ENCODE data around the gene PNPLA6.

PNPLA6 gene

DNA sequence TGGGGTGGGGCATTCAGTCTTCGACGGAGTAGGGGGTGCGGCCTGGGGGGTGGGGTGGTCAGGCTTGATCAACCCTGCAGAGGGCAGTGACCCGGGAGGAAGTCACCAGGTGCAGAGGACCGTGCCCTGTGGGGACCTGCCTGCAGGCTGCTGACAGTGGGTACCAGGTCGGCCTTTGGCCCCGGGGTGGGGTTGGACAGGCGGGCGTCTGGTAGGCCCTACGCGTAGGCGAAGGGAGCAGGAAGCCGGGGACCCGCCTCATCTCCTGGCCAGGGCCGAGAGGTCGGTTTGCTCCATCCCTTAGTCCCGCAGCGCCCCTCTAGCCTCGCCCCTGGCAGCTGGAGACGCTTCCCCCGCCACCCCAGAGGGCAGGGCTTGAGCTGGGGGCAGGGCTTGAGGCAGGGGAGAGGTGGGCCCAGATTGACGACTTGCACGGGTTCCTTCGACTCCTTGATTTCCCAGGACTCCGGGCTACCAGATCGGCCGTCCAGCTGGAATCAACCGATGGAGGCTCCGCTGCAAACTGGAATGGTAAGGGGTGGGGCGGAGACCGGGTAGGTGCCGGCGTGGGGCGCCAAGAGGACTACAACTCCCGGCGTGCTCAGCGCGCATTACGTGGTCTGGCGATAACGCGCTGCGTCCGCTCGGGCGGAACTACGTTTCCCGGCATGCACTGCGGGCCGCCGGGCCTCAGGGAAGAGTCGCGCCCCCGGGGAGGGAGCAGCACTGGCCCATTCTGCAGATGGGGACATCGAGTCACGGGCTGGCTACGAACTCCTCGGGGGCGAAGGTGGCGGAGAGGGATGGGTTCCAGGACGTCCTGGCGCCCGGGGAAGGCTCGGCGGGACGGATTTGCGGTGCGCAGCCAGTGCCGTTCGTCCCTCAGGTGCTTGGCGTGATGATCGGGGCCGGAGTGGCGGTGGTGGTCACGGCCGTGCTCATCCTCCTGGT is at the start of gene PNPLA6:
PNPLA6 (plus strand) TSS at position 671 of the 951 bp plus-strand sequence; CDS start at position 743, 72 bp downstream.
- DNase-seq, result peak; percentile 81 to 92

DNA sequence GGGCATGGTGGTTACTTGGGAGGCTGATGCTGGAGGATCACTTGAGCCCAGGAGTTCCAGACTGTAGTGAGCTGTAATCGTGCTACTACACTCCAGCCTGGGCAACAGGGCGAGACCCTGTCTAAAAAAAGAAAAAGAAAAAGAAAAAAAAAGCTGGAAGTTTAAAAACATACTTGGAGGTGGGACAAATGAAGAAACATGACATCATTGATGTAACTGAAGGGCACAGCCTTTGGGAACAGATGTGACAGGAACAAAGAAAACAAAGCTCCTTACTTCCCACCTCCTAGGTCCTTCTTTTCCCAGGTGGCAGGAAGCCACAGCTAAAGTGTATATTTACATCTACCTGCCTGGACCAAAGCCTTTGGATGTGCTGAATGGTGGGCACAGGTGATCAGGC is 48.6 kb upstream of the PNPLA6 start:
- DNase-seq, result no peak

DNA sequence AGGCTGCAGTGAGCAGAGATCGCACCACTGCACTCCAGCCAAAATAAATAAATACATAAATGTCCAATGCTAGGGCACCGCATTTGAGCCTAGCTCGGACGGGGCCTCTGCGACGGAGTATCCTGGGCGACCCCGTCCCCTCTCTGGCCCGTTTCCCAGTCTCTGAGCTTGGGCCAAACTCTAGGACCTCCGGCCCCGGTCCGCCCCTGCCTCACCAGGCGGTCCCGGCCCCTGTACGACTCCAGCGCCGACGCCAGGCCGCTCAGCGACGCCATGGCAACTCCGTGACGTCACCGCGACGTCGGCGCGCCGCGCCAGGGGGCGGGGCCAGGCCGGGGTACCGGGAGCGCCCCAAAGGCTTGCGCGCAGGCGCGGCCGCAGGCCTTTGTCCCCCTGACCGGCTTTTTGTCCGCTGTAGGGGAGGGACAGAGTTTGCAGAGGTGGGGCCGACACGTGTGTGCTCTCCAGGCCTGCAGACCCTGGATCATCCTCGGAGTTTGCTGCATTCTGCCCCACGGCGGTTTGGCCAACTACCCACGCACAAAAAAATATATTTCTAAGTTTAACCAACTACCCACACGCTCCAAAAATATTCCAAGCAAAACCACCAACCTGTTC is 46.7 kb upstream of the PNPLA6 start, which contains the start of gene PEX11G:
PEX11G (minus strand) TSS at position 300 of the 618 bp plus-strand sequence; CDS start at position 275, 25 bp downstream.
- peak; percentile 87 to 88 for DNase-seq

DNA sequence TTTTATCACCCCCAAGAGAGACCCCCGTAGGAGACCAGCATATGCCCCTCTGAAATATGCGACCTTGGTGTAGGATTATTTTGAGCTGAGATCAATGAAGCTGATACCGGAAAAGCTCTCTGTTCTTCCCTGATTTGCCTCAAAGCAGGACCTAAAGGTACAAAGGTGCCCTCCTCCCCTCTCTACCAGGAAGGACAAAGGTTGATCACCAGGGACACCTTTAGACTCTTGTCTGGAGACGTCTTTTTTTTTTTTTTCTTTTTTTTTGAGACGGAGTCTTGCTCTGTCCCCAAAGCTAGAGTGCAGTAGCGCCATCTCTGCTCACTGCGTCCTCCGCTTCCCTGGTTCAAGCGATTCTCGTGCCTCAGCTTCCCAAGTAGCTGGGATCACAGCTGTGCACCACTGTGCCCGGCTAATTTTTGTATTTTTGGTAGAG is 45.9 kb upstream of the PNPLA6 start:
- DNase-seq, result no peak

DNA sequence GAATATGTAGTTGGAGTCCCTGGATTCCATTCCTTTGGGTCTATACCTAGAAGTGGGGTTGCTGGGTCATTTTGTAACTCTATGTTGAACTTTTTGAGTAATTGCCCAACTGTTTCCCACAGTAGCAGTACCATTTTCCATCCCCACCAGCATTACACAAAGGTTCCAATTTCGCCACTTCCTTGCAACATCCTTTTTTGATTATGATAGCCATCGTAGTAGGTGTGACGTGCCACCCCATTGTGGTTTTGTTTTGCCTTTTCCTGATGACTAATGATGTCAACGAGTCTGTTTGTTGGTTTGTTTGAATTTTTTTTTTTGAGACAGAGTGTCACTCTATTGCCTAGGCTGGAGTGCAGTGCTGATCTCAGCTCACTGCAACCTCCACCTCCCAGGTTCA is 43.4 kb upstream of the PNPLA6 start:
- DNase-seq, result no peak

DNA sequence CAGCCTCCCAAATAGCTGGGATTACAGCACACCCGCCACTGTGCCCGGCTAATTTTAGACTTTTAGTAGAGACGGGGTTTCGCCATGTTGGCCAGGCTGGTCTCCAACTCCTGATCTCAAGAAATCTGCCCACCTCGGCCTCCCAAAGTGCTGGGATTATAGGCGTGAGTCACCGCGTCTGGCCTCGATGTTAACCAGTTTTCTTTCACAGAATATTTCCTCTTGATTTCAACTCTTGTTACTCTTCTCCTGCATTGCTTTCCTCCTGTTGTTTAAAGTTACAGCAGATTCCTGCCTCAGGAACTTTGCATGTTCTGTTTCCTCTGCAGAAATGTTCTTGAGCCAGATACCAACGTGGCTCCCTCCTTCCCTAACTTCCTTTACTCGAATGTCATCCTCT is 43.0 kb upstream of the PNPLA6 start:
- no peak for DNase-seq

DNA sequence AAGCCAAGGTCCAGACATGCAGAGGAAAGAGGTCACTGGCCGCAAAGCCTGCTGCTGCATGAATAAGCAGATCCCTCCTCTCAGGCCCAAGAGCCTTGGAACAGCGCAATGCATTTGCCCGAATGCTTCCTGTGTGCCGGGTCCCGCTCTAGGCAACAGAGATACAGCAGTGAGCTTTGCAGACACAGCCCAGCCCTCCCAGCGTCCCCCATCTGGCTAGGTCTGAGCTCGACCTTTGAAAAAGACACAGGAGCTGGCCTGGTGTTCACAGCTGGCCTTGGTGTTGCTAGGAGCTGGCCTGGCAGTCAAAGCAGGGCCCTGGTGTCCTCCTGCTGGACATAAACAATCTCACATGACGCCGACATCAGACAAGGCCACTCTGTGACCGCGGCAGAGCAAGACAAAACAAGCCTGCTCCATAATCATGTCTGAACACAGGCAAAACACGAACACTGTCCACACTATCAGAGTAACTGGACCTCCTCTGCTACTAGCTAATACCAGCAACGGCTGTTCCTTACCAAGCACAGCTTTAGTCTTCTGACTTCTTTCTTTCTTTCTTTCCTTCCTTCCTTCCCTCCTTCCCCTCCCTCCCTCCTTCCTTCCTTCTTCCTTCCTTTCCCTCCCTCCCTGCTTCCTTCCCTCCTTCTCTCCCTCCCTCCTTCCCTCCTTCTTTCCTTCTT is 41.0 kb upstream of the PNPLA6 start:
- DNase-seq, result peak; percentile 48 to 67

DNA sequence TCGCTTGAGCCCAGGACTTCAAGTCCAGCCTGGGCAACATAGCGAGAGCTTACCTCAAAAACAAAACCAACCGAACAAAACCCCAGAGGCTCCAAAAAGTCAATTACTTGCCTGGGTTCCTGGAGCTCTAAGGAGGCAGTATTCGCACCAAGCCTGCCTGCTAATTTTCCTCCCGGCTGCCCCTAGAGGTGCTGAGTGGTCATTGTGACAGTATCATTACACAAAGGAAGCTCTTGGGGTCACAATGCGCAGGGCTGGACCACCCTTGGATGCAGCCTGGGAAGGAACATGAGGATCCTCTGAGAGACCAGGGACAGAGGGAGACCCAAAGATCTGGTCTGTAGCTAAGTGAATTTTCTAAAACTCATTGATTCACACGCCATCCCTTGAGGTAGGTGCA is 38.2 kb upstream of the PNPLA6 start:
- DNase-seq, result peak in 1 of 2 experiments; percentile 29

DNA sequence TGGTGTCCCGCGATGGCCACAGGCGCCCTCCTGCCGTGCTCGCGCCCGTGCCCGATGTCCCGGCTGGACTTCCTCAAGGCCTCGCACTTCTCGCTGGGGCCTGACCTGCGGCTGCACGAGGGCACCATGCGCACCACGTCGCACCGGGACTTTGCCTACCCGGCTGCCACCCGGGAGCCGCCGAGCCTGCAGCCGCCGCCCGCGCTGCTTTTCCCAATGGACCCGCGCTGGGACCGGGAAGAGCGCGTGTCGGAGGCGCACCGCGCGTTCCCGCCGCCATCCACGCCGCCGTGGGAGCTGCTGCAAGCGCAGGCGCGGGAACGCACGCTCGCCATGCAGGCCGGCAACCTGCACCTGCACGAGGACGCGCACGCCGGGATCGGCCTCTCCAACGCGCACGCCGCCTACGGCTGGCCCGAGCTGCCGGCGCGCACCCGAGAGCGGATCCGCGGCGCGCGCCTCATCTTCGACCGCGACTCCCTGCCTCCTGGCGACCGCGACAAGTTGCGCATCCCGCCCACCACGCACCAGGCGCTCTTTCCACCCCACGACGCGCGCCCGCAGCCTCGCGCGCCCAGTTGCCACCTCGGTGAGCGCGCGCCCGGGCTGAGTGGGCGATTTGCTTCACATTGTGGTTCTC is 34.6 kb upstream of the PNPLA6 start:
- DNase-seq, result peak; percentile 67 to 81

DNA sequence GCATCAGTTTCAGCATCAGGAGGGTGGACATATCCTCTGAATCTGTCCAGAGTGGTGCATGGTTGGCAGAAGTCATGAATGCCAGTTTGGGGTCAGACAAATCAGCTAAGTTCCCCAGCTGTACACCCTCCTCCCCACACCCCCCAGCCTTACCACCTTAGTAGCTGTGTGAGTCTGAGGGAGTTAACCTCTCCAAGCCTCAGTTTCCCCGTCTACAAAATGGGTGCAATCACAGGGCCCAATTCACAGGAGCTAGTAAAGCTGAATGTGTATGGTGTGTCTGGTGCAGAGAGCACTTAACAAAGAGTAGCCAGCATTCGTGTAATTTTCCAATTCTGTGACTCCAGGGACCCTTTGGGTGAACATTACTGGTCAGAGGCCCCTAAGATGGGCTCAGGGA is 33.0 kb upstream of the PNPLA6 start:
- no peak for DNase-seq

DNA sequence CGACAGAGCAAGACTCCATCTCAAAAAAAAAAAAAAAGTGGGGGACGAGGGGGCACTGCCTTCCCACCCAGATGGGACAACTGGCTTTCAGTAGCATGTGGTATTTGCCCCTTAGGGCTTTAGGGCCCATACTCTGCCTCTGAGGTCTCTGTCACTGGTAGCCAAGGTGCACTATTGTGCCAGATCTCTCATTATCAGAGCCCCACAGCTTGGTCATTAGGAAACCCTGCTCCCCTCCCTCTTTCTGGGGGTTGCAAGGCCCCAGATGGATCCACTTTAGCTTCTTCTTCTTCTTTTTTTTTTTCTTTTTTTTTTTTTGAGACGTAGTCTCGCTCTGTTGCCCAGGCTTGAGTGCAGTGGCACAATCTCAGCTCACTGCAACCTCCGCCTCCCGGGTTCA is 30.8 kb upstream of the PNPLA6 start:
- no peak for DNase-seq

DNA sequence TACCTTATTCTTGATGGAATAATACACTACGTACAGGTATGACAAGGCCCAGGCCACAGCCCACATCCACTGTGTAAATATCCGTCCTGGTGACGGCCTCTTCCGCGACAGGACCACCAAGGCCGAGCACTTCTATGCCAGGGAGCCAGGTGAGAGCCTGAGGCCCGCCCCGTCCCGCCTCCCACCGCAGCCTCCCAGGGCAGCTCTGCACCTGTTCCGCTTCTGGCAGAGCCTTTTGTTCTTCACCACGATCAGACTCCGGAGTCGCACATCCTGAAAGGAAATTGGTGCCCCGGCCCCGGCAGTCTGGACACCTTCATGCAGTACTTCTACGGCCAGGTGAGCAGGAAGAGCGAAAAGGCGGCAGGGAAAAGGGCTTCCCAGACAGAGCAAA is 30.2 kb upstream of the PNPLA6 start:
- peak in 1 of 2 experiments; percentile 14 for DNase-seq

DNA sequence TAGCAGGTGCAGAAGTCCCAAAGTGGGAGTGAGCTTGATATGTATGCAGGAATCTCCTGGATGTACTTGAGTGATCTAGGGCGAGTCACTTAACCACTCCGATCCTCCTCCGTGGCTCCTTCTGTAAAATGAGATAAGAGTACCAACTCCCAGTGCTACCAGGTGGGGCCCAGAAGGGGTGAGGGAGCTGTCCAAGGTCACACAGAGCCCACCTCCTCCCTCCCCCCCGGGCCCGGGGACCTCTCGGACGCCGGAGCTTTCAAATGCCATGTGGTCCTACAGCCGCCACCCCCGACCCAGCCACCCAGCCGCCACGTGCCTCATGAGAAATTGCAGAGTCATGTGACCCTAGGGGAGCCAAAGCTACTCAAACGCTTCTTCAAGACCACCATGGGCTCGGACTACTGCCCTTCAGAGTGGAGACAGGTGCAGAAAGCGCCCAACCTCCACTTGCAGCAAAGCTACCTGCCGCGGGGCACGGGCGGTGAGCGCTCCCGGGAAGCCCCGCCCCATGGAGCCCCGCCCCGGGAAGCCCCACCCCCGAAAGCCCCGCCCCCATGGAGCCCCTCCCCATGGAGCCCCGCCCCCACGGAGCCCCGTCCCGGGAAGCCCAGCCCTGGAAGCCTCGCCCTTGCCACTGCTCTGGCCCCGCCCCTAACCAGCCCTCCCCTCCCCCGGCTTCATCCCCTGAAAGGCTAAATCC is 29.7 kb upstream of the PNPLA6 start:
- DNase-seq, result peak; percentile 47 to 67

DNA sequence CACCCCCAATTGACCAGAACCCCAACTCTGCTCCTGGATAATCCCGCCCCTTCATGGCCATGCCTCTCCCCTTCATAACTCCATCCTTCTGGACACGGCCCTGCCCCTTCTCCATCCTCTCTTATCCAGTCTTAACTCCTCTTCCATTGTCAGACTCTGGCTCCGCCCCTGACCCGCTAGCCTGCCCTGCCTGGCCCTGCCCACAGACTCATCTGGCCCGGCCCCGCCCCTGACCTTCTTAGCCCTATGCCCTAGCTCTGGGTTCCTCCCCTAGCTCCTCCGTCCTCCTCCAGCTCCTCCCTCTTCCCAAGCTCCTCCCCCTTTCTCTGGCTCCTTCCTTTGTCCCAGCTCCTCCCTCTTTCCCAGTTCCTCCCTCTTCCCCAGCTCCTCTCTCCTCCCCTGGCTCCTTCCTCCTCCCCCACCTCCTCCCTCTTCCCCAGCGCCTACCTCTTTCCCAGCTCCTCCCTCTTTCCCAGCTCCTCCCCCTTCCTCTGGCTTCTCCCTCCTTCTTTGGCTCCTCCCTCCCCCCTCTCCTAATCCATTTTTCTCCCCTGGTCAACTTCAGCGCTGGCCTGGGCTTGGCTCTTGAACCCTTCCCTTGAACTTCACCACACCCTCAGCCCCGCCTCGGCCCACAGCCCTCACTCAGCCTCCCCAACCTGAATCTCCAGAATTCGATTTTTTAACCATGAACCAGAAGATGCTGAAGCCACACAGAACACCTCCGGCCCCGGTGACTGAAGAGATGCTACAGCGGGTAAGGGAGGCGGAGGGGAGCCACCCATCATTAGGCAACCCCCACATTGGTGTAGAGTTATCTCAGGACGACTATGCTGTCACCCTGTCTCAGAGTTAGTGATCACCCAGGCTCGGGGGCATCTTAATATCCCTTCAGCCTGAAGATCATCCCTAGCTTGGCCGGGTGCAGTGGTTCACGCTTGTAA is 28.9 kb upstream of the PNPLA6 start:
- DNase-seq, result peak; percentile 82

DNA sequence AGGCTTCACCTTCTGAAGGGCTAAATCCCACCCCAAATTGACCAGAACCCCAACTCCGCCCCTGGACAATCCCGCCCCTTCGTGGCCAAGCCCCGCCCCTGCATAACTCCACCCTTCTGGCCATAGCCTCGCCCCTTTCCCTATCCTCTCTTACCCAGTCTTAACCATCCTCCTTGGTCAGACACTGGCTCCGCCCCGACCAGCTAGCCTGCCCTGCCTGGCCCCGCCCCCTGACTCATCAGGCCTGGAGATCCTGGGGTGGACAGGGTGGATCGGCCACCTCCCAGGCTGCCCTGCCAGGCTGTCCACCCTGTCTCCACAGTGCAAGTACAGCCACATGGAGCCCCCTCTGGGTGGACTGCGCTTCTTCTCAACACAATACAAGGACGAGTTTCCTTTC is 27.6 kb upstream of the PNPLA6 start:
- DNase-seq, result peak; percentile 65 to 82

DNA sequence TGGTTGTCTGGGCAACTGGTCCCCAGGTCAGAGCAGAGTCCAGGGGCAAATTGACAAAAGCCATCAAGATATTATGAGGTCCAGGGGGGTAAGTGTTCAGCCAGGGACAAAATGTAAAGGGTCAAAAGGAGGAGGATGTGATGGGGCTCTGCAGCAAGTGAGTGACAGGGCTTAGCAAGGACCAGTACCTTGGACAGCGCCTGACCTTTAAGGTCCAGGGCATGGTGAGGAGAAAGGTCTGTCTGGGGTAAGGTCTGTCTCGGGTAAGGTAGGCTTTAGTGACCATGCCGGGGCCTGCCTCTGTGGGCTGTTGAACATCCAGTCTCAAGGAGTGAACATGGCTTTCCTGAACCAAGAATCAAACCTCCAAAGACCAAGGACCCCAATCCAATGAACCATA is 25.9 kb upstream of the PNPLA6 start:
- no peak for DNase-seq

DNA sequence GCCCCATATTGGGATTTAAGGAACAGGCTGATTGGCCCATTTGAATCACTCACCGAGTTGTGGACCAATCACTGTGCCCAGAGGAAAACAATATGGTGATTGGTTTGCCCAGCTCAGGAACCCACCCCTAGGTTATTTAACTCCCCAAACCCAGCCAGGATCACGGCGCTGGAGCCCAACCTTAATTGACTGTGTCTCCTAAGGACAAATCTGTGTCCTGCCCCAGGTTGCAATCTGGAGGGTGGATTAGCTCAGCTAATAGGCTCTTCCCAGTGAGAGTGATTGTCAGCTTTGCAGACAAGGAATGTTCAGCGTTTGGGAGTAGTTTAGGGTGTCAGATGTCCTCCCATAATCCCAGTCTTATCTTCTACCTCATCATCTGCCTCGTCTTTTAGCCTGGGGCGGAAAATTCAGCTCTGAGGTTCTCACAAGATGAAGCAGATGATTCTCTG is 23.1 kb upstream of the PNPLA6 start:
- DNase-seq, result no peak

DNA sequence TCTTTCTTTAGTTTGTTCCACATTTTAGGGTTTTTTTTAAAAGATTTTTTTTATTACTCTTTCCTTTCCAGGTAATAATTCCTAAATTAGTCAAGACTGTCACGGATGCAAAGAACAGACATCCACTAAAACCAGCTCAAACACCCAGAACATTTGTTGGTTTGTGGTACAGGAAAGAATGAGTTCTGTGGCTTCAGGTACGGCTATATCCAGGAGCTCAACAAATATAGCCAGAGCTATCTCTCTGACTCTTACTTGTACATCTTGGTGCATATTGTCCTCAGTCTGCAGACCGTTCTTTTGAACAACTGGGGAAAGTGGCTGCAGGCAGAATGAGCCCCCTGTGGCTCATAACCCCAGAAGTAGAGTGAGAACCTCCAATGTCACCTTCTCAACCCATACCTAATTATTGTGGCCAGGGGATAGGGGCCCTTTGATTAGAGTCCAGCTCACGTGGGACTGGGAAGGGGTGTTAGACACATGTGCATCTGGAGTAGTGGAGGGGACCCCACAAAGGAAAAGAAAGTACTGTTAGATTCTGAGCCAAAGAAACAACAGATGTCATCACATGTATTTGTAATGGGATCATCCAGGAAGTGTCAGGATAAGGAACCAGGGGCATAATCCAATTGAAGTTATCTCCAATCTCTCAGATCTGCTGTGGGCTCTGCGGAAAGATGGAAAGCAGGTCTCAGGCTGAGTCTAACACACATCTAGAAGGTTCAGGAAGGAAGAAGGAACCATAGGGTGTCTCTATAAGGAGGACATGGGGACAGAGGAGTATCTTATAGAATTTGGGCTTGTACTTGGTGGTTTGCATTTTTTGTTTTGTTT is 21.5 kb upstream of the PNPLA6 start:
- no peak for DNase-seq

DNA sequence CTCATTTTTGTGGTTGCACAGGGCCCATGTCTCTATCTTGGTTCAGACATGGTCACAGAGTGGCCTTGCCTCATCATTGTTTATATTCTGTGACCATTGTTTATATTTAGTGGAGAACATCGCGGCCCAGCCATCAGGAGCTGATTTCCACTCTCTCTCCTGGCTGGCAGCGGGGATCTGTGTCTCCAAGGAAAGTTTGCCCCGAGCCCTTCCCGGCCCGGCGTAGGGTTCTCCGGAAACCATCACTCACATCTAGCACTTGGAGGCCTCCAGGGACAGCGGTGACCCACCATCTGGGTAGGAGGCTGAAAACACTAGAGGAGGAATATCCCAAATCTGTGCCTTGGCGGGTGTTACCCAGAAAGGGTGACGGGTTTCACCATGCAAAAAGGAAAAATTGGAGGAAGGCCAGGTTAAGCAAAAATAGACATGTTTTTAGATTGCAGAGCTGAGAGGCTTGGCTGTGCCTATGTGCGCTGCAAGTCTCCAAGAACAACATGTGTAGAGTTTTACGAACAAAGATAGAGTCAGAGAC is 20.3 kb upstream of the PNPLA6 start:
- no peak for DNase-seq

All from SHP77 (cell line).